Activated CD8-positive, alpha-beta T cell treated with anti-CD3 and anti-CD28 coated beads for 36 hours (primary cell): ENCODE data around the gene ABAT. TPM values are rescaled to one million over a fixed set of nuclear protein-coding genes. Genes with fewer than 3 reads are reported as not detected.
A peak's percentile ranks its signal among the peaks of the same experiment; 100 is the strongest.

Experiments used
- ATAC-seq: fragments of 200-7000 bp; cut with Tn5 transposase; one replicate; pipeline ENCODE4 v1.10.0; 2021; ENCODE audit warnings: mild to moderate bottlenecking, moderate library complexity
- CTCF ChIA-PET: fragments of 350-600 bp; sonication (Branson Sonifier 250); formaldehyde crosslinking; loops from one replicate; lab custom pipeline; 2021; ENCODE audit warnings: antibody characterized with exemption; lab: Charles Lee
- POLR2A ChIA-PET: fragments of 350-600 bp; sonication (Branson Sonifier 250); formaldehyde crosslinking; loops from one replicate; lab custom pipeline; 2021; ENCODE audit warnings: antibody characterized with exemption; lab: Charles Lee
- DNase-seq: peaks from one replicate; pipeline ENCODE4 v3.0.0-alpha.2; 2020
- H3K27ac Mint-ChIP-seq: one replicate; pipeline ENCODE4 v1.8.0; 2021; ENCODE audit warnings: mild to moderate bottlenecking, mixed read lengths
- H3K27me3 Mint-ChIP-seq: one replicate; pipeline ENCODE4 v1.8.0; 2021; ENCODE audit warnings: mixed read lengths
- H3K36me3 Mint-ChIP-seq: one replicate; pipeline ENCODE4 v1.8.0; 2021; ENCODE audit warnings: low read depth, mixed read lengths
- H3K4me1 Mint-ChIP-seq: one replicate; pipeline ENCODE4 v1.8.0; 2021; ENCODE audit warnings: low read depth, mixed read lengths
- H3K4me3 Mint-ChIP-seq: one replicate; pipeline ENCODE4 v1.8.0; 2021; ENCODE audit warnings: mild to moderate bottlenecking, moderate library complexity, mixed read lengths
- H3K9me3 Mint-ChIP-seq: one replicate; pipeline ENCODE4 v1.8.0; 2021; ENCODE audit warnings: mixed read lengths
- CTCF ChIP-seq: fragments of 200-600 bp; IDR thresholded peaks from one replicate; pipeline ENCODE4 v1.8.0; 2022; ENCODE audit warnings: antibody characterized with exemption, mild to moderate bottlenecking
- intact Hi-C: fragments of 100-400 bp; cut with micrococcal nuclease; formaldehyde crosslinking; loops from one replicate; pipeline ENCODE4 v1.10.0; 2022
- total RNA-seq, 2 experiments: library from RNA; stranded (reverse); gene quantifications; one replicate each; pipeline ENCODE4 v1.2.3, GENCODE V29; 2021

The ABAT gene
- total RNA-seq, 2 experiments from 2014 or later, result 5.1 TPM

- no peaks in the 10 kb centered on the region for H3K36me3 Mint-ChIP-seq
- no peak overlapping the region for H3K4me3 Mint-ChIP-seq
- intact Hi-C loops, result no loop called here
- ChIA-PET CTCF (interaction anchor here (1.5 kb wide), 1 partner anchor 221 kb away, joined by 5 read pairs; no protein-coding TSS in a partner anchor), POLR2A (interaction anchor here (0.9 to 1.0 kb wide), 2 partner anchors 8 to 9 kb away, joined by 3 read pairs; partner anchors contain the start of gene TMEM186)
- peaks cover 9% of the 10 kb centered on the region for H3K4me1 Mint-ChIP-seq
- H3K27me3 Mint-ChIP-seq, result no peaks in the 10 kb centered on the region
- TF ChIP-seq CTCF, result no peak
- no peak for DNase-seq
- H3K9me3 Mint-ChIP-seq, result no peaks in the 10 kb centered on the region
- ATAC-seq, result no peak
- H3K27ac Mint-ChIP-seq, result no peak overlapping the region
Observed at GRCh38 chr16:8788578-8789172, 114.3 kb downstream of the ABAT start.

- Mint-ChIP-seq H3K36me3 (peaks cover 13% of the 10 kb centered on the region), H3K27me3 (no peaks in the 10 kb centered on the region), H3K27ac (no peak overlapping the region), H3K4me1 (peaks cover 42% of the 10 kb centered on the region), H3K4me3 (peak overlapping the region; percentile 26), H3K9me3 (no peaks in the 10 kb centered on the region)
- intact Hi-C loops, result loop anchor here (5.0 kb wide), 2 partner anchors 138 to 228 kb away; no protein-coding TSS in a partner anchor
- ChIA-PET CTCF (no interaction called here), POLR2A (interaction anchor here (1.0 kb wide), 1 partner anchor 11 kb away, joined by 3 read pairs; no protein-coding TSS in a partner anchor)
- DNase-seq (no peak), ATAC-seq (no peak)
- no peak for TF ChIP-seq CTCF
Observed at GRCh38 chr16:8795091-8795490, 120.7 kb downstream of the ABAT start.

- Mint-ChIP-seq H3K4me3 (peak overlapping the region; percentile 87), H3K27me3 (no peaks in the 10 kb centered on the region), H3K36me3 (peaks cover 13% of the 10 kb centered on the region), H3K27ac (no peak overlapping the region), H3K9me3 (no peaks in the 10 kb centered on the region), H3K4me1 (peaks cover 42% of the 10 kb centered on the region)
- TF ChIP-seq CTCF, result no peak
- ATAC-seq (no peak), DNase-seq (no peak)
- POLR2A ChIA-PET, result interaction anchor here (1.0 to 1.9 kb wide), 2 partner anchors 12 to 21 kb away, joined by 3 to 4 read pairs; no protein-coding TSS in a partner anchor
- intact Hi-C loops, result loop anchor here (5.0 kb wide), 2 partner anchors 139 to 229 kb away; no protein-coding TSS in a partner anchor
- CTCF ChIA-PET, result interaction anchor here (1.0 kb wide), 1 partner anchor 135 kb away, joined by 4 read pairs; no protein-coding TSS in a partner anchor
Observed at GRCh38 chr16:8795818-8796217, 121.4 kb downstream of the ABAT start.

GRCh38 chr16:8796469-8797363 is 122.3 kb downstream of the ABAT start:
- no peak for ATAC-seq
- peak overlapping the region; percentile 87 for H3K4me3 Mint-ChIP-seq
- no peak for DNase-seq
- H3K27me3 Mint-ChIP-seq, result no peaks in the 10 kb centered on the region
- peaks cover 43% of the 10 kb centered on the region for H3K4me1 Mint-ChIP-seq
- ChIA-PET CTCF (interaction anchor here (1.0 to 1.6 kb wide), 2 partner anchors 136 to 142 kb away, joined by 4 to 5 read pairs; no protein-coding TSS in a partner anchor), POLR2A (interaction anchor here (0.5 to 2.0 kb wide), 13 partner anchors 8 to 282 kb away, joined by 3 to 7 read pairs (median 4); partner anchors contain the start of gene CARHSP1)
- peaks cover 19% of the 10 kb centered on the region for H3K36me3 Mint-ChIP-seq
- intact Hi-C loops, result loop anchor here (5.0 kb wide), 2 partner anchors 139 to 229 kb away; no protein-coding TSS in a partner anchor
- H3K27ac Mint-ChIP-seq, result peak overlapping the region; percentile 96
- H3K9me3 Mint-ChIP-seq, result no peaks in the 10 kb centered on the region
- no peak for TF ChIP-seq CTCF
